HG03571 (cell line): Measurements from ENCODE around the gene PDP2.

Source experiments
- ATAC-seq: cut with Tn5 transposase; IDR thresholded peaks from one replicate; pipeline ENCODE4 v1.9.1; 2021; ENCODE audit not compliant: unreplicated experiment

PDP2 gene

DNA sequence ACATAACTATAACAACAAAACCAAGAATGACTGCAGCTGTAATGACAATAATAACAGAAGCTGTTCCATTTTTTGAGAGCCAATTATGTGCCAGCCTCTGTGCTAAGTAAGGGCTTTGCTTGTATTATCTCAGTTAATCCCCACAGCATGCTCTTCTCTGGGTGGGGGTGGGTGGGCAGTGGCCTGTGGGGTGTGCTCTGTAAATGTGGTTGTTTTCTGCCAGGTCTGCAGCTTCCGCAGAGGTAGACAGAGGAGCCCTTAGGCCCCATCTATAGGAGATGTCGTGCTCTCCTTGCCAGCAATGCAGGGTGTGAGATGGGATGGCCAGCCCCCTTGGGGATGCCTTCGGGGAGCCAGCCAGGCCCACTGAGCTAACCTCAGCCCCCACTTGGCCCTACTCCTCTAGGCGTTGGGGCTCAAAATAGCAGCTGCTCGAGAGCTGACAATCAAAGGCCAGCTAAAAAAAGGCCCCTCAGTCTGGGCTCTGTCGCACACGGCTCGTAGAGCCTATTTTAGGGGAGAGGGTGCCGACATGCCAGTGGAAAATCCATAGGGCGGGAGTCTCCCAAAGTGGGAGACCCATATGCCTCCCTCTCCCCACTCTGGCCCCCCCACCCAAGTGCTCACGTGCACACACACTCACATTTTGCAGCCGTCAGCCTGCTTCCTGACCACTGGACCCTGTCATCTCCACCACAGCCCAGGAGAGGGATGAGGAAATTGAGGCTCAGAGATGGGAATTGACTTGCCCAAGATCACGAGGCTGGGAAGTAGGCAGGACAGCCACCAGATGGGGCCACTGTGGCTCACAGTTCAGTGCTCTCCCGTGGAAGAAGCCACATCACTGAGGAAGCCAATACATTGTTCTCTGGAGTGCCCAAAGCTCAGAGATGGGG, 22.6 kb downstream of the PDP2 start:
- no peak for ATAC-seq

DNA sequence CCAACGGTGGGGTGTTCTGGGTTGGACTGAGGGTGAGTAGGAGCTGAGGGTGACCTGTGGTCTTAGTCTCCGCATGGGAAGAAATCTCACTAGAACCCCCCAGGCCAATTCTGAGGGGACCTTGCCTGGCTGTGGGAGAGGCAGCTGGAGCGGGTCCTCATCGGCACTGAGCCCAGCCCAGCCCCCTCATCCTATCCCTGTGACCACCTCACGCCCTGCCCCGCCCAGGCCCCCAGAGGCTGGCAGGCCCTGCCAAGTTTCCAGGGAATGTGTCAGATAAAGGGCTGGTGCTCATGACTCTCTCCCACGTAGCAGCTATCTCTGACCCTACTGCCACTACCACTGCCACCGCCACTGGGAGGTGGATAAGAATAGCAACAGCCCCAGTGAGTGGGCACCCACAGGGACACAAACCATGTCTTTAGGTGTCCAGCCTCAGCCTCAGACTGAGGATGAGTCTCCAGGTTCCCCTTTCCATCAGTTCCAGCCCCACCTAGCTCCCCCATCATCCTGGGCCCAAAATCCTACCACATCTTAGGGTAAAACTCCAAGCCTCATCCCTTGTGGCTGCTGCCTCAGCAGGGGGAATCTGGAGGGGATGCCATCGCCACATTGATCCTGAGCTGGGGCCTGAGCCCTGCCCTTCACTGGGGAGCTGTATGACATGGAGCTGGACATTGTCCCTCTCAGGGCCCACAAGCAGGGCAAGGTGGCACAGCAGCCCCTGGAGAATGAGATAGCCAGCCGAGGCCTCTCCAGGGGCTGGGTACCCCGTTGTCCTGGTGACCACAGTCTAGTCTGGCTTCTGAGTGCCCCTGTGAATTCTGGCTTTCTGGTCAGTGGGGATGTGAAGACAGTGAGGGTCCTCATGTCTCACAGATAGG, 23.5 kb downstream of the PDP2 start:
- no peak for ATAC-seq

DNA sequence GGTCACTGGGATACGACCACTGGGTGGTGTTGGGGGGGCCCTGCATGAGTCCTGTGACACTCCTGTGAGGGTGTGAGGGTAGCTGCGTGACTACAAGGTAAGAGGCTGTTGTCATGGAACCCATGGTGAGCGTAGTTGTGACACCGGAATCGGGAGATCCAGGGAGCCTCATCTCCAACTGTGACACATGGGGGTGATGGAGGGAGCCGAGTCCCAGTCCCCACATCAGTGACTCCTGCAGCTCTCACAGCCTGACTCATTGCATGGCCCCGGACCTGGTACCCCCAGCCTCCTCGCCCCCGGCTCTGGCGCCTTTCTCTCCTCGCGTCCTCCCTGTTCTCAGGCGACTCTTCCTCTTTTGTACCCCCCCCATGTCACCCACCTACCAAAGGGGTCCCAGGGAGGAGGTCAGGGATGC, 24.1 kb downstream of the PDP2 start:
- no peak for ATAC-seq

DNA sequence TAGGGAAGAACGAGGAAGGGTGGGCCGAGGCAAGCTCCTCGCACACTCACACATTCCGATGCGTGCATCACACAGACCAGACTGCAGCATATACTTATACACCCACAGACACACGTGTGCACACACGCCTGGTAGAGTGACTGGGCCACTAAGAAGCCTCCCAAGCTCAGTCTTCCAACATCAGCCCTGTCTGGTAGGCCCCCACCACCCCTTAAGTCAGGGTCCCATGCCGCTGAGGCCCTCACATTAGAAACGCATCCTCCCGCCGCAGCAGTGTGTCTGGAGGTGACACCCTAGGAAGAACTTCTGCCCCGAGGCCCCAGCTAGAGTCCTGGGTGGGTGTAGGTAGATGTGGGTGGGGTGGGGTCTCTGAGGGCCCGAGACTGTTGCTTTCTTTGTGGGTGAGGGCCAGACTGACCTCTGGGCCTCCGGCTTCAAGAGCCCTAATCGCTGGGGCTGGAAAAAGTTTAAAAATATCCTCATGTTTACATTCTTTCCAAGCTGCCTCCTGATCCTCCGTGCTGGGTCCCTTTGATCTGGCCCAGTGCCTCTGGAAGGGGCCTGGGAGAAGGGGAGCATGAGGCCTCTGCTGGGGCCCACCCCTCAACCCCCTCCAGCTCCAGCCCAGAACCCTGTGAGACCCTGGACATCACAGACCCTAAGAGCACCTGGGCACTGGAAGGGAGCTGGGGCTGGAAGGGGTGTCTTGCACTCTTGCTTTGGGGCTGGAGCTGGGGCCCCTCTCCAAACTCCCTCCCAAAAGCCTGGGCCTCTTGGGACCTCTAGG, 24.7 kb downstream of the PDP2 start:
- no peak for ATAC-seq

DNA sequence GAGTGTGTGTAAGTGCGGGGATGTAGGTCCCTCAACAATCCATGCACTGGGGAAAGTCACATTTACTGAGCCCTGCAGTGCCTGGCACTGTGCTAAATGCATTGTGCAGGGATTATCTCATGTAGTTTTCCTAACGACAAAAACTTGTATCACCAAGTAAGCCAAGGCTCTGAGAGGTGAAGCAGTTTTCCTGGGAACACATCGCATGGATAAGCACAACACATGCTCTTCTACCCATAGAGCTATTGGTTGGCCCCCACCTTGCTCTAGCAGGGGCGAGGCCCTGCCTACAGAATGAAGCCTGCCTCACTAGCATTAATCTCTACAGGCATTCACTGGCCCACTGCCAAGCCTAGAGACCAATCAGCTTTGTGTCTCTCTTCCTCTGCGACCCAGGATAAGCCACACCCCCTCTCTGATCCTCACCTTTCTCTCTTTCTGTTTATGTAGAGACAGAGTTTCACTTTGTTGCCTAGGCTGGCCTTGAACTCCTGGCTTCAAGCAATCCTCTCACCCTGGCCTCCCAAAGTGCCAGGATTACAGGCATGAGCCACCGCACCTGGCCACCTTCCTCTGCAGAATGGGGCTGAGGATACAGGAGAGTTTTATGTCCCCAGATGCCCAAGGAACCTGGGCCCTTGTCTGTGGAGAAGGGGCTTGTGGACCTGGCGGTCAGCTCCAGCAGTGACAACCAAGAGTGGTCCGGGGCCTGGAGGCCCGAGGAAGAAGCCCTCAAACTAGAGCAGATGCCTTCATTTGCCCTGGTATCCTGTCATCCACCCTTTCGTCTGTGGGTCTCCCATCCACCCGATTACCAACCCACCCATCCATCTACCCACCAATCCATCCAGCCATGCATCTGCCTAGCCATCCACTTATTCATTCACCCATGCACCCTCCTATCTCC, 25.6 kb downstream of the PDP2 start:
- ATAC-seq = no peak

DNA sequence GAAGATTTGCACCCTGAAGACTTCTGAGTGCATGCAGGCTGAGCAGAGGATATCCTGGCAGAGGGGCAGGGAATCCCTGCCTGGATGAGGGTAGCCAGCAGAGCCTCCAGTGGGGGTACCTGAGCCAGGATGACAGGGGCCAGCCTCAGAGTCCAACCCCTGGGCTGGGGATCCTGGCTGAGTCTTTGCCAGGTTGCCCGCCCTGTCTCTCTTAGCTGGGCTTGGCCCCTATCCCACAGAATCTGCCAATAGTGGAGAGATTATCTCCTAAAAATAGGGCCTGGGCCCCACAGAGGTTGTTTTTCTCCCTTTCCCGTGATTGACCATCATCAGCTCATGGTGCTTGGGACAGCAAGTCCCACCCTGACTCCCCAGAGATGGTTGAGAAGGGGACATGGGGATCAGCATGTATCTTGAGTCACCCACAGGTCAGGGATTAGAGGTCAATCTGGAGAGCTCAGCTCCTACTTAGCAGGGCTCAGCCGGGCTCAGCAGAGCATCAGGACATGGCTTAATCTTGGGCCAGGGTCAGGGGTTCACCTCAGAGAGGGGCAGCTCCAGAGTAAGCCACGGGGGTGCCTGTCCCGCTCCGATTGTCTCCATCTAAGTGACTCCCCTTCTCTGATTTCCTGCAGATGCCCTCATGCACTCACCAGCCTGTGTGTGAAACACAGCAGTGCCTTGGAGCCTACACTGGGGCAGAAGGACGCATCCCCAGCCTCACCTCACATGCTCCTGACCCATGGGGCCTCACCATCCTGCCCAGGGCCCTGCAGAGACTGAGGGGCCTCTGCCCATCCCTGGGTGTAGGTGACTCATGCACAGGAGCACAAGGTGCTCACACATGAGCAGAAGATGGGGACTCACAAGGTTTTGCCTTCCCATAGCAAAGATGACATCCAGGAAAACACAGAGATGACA, 26.9 kb downstream of the PDP2 start:
- no peak for ATAC-seq

DNA sequence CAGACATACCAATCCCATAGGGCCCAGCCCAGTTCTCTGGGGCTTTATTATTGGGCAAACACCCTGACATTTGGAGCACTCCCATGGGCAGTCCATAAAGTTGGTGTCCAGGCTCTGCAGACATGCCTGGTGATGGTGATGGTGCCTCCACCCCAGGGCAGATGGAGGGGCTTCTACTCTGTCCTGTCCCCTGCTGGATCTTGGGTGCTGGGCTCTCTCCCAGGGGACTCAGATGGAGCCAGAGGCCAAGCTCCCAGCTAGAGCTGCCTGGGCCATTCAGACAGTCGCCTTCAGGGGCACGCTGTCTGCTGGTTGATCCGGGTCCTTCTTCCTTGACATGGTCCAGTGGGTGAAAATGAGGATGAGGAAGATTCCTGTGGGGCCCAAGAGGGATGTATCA, 27.8 kb downstream of the PDP2 start:
- ATAC-seq = no peak

DNA sequence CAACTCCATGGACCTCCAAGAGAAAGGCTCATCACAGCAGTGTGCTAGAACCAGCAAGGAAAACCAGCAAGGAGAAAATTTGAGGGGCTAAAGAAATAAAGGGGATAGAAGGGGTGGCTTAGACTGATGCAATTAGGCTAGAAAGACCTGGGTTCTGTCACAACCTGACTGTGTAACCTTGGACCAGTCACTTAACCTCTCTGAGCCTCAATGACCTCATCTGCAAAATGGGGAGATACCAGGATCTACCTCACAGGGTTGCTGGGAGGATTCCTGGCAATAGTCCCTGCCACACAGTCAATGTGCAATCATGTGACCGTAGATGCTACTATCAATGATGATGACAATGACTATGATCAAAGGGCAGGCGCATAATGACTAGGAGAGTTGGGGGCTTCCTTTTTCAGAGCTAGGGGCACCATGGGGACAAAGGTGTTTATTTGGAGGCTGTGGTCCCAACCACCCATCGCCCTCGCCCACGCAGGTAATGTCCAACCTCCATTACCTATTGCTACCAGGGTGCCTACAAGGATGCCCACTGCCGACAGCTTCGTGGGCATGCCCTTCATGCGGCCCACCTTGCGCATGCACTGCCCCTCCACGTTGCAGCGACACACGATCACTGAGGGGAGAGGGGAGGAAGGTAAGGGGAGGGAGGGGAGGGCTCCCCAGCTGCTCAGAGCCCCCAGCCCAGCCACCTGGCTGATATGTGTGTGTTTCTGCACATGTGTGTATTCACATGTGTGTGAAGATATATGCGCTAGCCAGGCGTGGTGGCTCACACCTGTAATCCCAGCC, 28.6 kb downstream of the PDP2 start:
- ATAC-seq = no peak

DNA sequence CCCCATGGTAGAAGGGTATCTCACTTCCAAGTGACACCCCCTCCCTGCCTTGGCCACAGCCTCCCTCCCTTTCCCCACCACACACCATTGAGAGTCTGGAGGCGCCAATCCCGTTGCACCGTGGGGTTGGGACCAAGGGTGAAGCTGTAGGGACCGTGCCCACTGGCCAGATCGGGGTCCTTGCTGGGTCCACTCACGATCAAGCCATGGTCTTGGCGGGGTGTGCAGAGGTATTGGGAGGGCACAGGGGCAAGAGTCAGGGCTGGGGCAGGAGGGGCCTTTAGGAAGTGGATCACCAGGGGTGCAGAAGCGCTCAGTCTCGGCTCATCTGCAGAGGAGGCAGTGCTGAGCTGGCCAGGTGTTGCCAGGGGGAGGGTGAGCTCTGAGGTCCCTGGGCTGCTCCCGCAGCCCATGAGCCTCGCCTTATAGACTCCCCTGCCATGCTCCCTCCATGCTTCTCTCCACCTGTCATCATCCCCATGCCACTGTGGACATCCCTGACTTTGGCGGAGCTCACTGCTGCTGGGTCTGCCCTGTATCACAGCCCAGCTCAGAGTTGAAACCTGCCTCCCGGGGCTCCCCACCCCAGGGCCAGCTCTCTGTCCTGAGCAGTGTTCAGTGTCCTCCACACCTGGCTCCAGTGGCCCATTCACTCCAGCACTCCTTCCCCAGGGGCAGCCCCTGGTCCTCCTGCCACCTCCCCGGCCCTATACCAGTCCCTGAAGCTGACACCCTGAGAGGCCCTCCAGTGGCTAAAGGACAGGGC, 30.0 kb downstream of the PDP2 start:
- ATAC-seq = no peak

DNA sequence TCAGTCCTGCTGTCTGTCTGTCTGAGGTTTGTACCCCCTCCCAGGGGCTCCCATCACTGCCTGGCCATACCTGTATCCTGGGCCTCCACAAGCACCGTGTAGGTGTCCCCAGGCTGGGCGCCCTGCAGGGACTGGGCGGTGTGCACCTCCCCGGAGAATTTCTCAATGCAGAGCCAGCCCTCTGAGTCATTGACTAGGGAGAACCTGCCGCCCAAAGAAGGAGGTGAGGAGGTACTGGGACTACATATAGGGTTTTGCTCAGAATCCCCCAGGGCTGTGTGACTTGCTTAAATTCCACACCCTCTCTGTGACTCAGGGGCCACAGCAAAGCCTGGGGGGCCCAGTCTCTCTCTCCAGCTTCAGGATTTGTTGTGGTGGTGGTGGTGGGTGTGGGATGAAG, 30.8 kb downstream of the PDP2 start:
- no peak for ATAC-seq

DNA sequence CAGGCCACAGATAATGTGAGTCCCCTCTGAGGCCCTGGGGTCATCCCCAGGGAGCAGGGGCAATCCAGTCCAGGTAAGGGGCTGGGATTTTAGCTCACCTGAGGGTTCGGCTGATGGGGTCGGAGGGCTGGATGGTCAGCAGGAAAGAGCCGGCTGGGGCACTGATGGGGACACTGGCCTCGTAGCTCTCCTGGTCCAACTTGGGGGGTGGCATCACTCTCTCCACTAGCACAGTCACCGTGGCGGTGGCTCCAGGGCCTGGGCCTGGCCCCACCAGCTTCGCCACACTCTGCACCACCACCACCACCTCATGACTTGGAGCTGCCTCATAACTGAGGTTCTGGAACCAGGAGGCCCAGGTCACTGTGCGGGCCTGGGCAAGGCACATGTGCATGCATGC, 31.5 kb downstream of the PDP2 start:
- ATAC-seq = no peak

DNA sequence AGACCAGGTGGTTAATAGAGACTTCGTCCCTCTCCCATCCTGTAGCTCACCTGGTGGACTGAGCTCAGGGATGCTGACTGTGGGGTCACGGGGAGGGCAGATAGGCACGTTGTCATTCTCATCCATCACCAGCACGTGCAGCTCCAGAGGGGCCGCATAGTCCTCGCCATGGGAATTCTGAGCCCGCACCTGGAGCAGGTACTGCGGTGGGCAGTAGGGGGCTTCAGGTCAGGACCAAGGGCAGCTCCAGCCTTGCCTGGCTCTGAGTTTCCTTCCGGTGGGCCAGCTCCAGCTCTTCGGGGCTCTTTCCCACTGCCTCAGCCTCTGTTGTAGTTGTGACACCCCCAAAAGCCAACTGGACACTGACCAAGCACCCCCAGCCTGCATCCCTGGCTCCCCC, 32.8 kb downstream of the PDP2 start:
- ATAC-seq = no peak

DNA sequence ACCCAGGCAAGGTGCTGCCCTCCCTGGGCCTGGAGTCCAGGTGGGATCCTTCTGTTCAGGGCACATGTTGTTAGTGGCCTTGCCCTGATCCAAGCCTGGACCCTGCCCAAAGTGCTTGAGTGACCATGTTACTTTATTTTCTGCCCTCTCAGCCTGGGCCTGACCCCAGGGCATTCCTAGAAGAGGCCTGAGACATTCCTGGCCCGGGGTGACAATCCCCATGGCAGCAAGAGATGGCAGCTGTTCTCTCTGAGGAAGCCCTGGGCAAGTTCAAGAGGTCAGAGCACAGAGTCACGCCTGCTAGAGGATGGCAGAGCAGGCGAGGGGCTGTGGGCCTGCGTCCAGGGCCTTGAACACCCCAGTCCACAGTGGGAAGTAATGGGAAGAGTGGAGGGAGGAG, 33.4 kb downstream of the PDP2 start:
- no peak for ATAC-seq

DNA sequence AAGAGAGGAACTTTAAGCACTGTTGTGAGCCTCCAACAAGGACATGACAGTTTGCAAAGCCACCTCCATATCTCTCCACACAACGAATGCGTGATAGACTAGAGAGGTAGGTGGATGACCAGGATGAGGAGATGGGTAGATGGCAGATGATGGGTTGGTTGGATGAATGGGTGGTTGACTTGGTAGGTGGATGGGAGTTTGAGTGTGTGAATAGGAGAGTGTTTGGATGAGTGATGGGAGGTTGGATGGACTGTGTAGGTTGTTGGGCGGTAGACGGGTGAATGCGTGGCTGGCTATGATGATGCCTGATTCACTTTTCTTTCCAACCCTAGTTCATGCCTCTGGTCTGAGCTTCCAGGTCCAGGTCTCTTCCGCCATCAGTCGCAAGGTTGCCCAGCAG, 34.2 kb downstream of the PDP2 start:
- no peak for ATAC-seq

DNA sequence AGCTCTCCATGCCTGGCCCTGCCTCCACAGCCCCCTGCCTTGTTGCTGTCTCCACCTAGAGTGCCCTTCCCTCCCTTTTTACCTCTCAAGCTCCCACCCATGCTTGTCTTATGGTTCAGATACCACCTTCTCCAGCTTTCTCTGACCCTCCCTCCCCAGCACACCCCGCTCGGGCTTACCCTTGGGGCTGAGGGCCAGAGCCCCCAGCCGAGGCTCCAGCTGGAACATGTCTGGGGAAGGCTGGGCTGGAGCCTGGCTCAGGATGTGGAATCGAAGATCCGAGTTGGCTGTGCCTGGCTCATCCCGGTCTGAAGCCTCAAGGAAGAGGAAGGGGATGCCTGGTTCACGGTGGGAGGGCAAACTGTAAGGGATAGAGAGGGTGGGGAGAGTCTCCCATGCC, 34.7 kb downstream of the PDP2 start:
- ATAC-seq = no peak

DNA sequence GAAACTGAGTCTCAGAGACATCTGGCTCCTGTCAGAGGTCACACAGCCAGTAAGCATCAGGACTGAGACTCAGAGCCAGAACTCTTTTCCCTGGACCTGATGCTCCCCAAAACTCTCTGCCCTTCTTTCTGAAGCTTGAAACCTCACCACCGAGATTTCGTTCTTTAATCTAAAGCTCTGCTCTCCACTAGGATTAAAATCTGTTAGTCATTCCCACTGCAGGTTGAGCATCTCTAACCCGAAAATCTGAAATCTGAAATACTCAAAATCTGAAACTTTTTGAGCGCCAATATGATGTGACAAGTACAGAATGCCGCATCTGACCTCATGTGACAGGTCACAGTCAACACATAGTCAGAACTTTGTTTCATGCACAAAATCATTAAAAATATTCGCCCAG, 36.2 kb downstream of the PDP2 start:
- ATAC-seq = no peak

DNA sequence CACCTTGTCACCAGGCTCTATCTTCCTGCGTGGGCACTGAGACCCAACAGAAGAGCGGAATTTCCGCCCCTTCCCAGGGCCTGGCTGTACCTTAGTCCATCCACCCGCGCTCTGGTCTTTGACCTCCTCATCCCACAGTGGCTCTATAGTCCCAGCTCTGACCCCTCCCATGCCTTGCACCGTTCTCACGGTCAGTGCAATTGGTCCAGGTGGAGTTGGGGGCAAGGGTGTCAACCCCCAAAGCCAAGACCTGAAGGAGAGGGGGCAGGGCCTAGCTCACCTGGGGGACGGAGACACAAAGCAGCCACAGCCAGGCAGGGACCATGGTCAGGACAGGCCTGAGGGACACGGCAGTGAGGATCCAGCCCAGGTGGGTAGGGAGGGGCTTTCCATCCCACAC, 37.4 kb downstream of the PDP2 start:
- ATAC-seq = no peak

DNA sequence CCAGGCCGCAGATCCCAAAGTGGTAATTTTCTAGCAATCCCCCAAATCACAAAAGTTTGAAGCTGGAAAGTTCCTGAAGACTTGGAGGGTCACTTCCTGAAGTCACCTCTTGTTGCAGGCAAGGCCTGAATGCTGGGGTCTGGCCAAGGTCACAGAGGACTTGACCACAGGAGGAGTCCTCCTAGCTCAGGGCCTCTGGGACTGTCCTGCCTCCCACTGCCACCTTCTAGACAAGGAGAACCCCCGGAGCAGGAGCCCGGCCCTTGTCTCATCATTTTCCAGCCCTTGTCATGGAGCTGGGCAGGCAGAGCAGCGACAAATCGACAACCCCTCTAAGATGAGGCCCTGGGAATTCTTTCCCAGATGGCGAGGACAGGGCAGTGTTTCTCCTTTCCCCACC, 38.0 kb downstream of the PDP2 start:
- no peak for ATAC-seq
